Lower lobe of right lung (tissue), 2 donors: ENCODE results near the gene PRUNE1. TPM values are rescaled to one million over a fixed set of nuclear protein-coding genes. Genes with fewer than 3 reads are reported as not detected.

ENCODE experiments used
- ATAC-seq, 2 donors: fragments of 200-7000 bp; cut with Tn5 transposase; one replicate each; pipeline ENCODE4 v1.9.1; 2020 to 2022; ENCODE audit warnings: mild to moderate bottlenecking in 2 of 2, moderate library complexity in 2 of 2
- DNase-seq: peaks from one replicate; pipeline ENCODE4 v3.0.0-alpha.2; 2020
- H3K27ac ChIP-seq: fragments of 200-600 bp; one replicate; pipeline ENCODE4 v1.8.0; 2022
- H3K27me3 ChIP-seq: fragments of 200-600 bp; one replicate; pipeline ENCODE4 v1.8.0; 2022; ENCODE audit warnings: low read depth
- H3K36me3 ChIP-seq: fragments of 200-600 bp; one replicate; pipeline ENCODE4 v1.8.0; 2022; ENCODE audit warnings: mild to moderate bottlenecking
- H3K4me1 ChIP-seq: fragments of 200-600 bp; one replicate; pipeline ENCODE4 v1.8.0; 2022
- H3K4me3 ChIP-seq: fragments of 200-600 bp; one replicate; pipeline ENCODE4 v1.8.0; 2022; ENCODE audit warnings: mild to moderate bottlenecking
- H3K9me3 ChIP-seq: fragments of 200-600 bp; one replicate; pipeline ENCODE4 v1.8.0; 2022
- CTCF ChIP-seq: fragments of 200-600 bp; IDR thresholded peaks from one replicate; pipeline ENCODE4 v1.8.0; 2022; ENCODE audit warnings: antibody characterized with exemption, mild to moderate bottlenecking
- intact Hi-C: fragments of 100-400 bp; cut with DNase I; formaldehyde crosslinking; loops from one replicate; pipeline ENCODE4 v1.11.0; 2022
- total RNA-seq: library from RNA; stranded (reverse); fragmentation: NEBNext Ultra II Directional; extraction: Animal tissue kit (Norgen Biotek cat#: 25700); gene quantifications from one replicate; pipeline ENCODE4 v1.2.1, GENCODE V29; 2021
- donor health status: DM: no; HTN: yes; CAD: no; lungs with severe emphysema.

PRUNE1 gene
- total RNA-seq, 1 donor from 2014 or later: 21.4 TPM

DNA sequence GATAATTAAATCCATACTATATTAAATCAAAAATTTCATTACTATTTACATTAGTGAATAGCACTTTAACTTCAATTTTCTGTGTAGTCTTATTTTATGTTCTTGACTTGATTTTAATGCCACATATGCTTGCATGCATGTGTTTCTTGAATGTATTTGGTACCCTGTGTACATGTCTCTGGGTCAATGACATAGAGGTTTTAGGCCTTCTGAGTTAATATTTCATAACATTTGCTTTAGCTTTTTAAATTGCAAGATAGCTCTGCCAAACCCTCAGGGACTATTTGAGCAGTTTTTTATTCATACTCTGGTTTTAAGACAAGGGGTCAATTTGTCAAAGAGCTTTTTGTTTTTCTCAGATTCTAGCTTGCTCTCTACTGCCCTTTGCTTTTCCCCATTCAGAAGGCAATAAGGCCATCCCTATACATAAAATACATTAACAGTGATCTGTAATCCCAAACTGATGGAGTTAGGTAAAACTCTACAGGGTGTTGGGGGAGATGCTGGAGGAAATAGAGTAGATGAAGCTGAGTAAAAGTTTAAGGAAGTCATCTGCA, 56.9 kb downstream of the PRUNE1 start:
- no peak for TF ChIP-seq CTCF
- no peaks in the 10 kb centered on the region for H3K27me3 ChIP-seq
- no peaks in the 10 kb centered on the region for H3K36me3 ChIP-seq
- no peaks in the 10 kb centered on the region for H3K9me3 ChIP-seq
- ATAC-seq (no peak), DNase-seq (no peak)
- H3K4me3 ChIP-seq: no peak overlapping the region
- intact Hi-C loops: no loop called here
- no peak overlapping the region for H3K27ac ChIP-seq
- peaks cover 18% of the 10 kb centered on the region for H3K4me1 ChIP-seq

- no peak for ATAC-seq
- no peaks in the 10 kb centered on the region for H3K27me3 ChIP-seq
- H3K4me1 ChIP-seq: peaks cover 22% of the 10 kb centered on the region
- no peak for DNase-seq
- H3K36me3 ChIP-seq: no peaks in the 10 kb centered on the region
- no peak overlapping the region for H3K4me3 ChIP-seq
- no peaks in the 10 kb centered on the region for H3K9me3 ChIP-seq
- no peak for TF ChIP-seq CTCF
- intact Hi-C loops: no loop called here
- no peak overlapping the region for H3K27ac ChIP-seq
Observed at GRCh38 chr1:151067185-151067584, 58.9 kb downstream of the PRUNE1 start.

- Histone ChIP-seq H3K27ac (peak overlapping the region; percentile 97), H3K4me3 (peak overlapping the region; percentile 88), H3K36me3 (no peaks in the 10 kb centered on the region), H3K27me3 (no peaks in the 10 kb centered on the region), H3K9me3 (no peaks in the 10 kb centered on the region), H3K4me1 (peaks cover 22% of the 10 kb centered on the region)
- DNase-seq (no peak), ATAC-seq (no peak)
- TF ChIP-seq CTCF: no peak
- intact Hi-C loops: no loop called here
Observed at GRCh38 chr1:151069103-151069486, 60.8 kb downstream of the PRUNE1 start.

- DNase-seq: peak; percentile 93
- Histone ChIP-seq H3K4me3 (peak within 1 kb of the TSS; percentile 88), H3K27ac (peak within 1 kb of the TSS; percentile 97), H3K27me3 (no peaks in the 10 kb centered on the region), H3K9me3 (no peaks in the 10 kb centered on the region), H3K4me1 (peaks cover 22% of the 10 kb centered on the region), H3K36me3 (no peaks in the 10 kb centered on the region)
- peak; percentile 91 for TF ChIP-seq CTCF
- intact Hi-C loops: no loop called here
- peak; percentile 96 to 98 for ATAC-seq
Observed at GRCh38 chr1:151070474-151071276, 62.4 kb downstream of the PRUNE1 start, which contains the start of gene GABPB2. Gene GABPB2 (plus strand): TSS chr1:151070761. CDS start chr1:151088190, 17,429 bp downstream.

DNA sequence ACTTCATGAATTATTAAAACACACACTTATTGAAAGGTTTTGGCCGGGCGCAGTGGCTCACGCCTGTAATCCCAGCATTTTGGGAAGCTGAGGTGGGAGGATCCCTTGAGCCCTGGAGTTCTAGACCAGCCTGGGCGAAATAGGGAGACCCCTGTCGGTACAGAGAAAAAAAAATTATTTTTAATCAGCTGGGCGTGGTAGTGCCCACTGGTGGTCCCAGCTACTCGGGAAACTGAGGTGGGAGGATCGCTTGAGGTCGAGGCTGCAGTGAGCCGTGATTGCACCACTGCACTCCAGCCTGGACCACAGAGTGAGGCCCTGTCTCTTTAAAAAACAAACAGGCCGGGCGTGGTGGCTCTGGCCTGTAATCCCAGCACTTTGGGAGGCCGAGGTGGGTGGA, 64.0 kb downstream of the PRUNE1 start:
- intact Hi-C loops: no loop called here
- DNase-seq (no peak), ATAC-seq (no peak)
- no peak for TF ChIP-seq CTCF
- Histone ChIP-seq H3K4me1 (peaks cover 22% of the 10 kb centered on the region), H3K27ac (no peak overlapping the region), H3K4me3 (no peak overlapping the region), H3K27me3 (no peaks in the 10 kb centered on the region), H3K36me3 (no peaks in the 10 kb centered on the region), H3K9me3 (no peaks in the 10 kb centered on the region)

Other genes with a start within 250 kb of the PRUNE1 start
- gene CTSS, start 242.7 kb upstream of the PRUNE1 start, total RNA-seq: 824 TPM
- 29.4 TPM for gene CTSK, start 200.2 kb upstream of the PRUNE1 start, total RNA-seq
- 52.7 TPM for gene ARNT, start 131.8 kb upstream of the PRUNE1 start, total RNA-seq
- gene CTXND2, start 121.3 kb upstream of the PRUNE1 start, total RNA-seq: not detected
- gene SETDB1, start 82.1 kb upstream of the PRUNE1 start, total RNA-seq: 47.5 TPM
- gene CERS2, start 33.6 kb upstream of the PRUNE1 start, total RNA-seq: 297 TPM
- gene ANXA9, start 26.2 kb upstream of the PRUNE1 start, total RNA-seq: 0.68 TPM
- gene MINDY1, start 1.5 kb upstream of the PRUNE1 start, total RNA-seq: 27.8 TPM
- gene BNIPL, start 28.1 kb downstream of the PRUNE1 start, total RNA-seq: 8.2 TPM
- 4.8 TPM for gene C1orf56, start 39.3 kb downstream of the PRUNE1 start, total RNA-seq
- 114 TPM for gene CDC42SE1, start 51.2 kb downstream of the PRUNE1 start, total RNA-seq
- gene MLLT11, start 51.9 kb downstream of the PRUNE1 start, total RNA-seq: 0.56 TPM
- 14.1 TPM for gene GABPB2, start 62.3 kb downstream of the PRUNE1 start, total RNA-seq
- 6.4 TPM for gene SEMA6C, start 138.2 kb downstream of the PRUNE1 start, total RNA-seq
- gene TNFAIP8L2, start 148.2 kb downstream of the PRUNE1 start, total RNA-seq: 17.8 TPM
- 6.5 TPM for gene LYSMD1, start 157.5 kb downstream of the PRUNE1 start, total RNA-seq
- 38.4 TPM for gene SCNM1, start 157.7 kb downstream of the PRUNE1 start, total RNA-seq
- 2.1 TPM for gene TMOD4, start 167.5 kb downstream of the PRUNE1 start, total RNA-seq
- gene VPS72, start 181.7 kb downstream of the PRUNE1 start, total RNA-seq: 45.3 TPM
- gene PIP5K1A, start 190.1 kb downstream of the PRUNE1 start, total RNA-seq: 47.9 TPM
- gene PSMD4, start 246.3 kb downstream of the PRUNE1 start, total RNA-seq: 106 TPM